HEK293 (cell line): ENCODE measurements around the gene TRIM23.

Source experiments
- CTCF ChIA-PET: fragments of 350-600 bp; formaldehyde crosslinking; extraction: SDS; loops from one replicate; lab custom pipeline; 2021; ENCODE audit warnings: antibody characterized with exemption; lab: Yijun Ruan, JAX
- POLR2A ChIA-PET: fragments of 300-600 bp; formaldehyde crosslinking; extraction: SDS; loops from one replicate; lab custom pipeline; 2020; ENCODE audit warnings: antibody characterized with exemption, inconsistent platforms; lab: Yijun Ruan, JAX
- H3K27ac ChIP-seq: fragments of 200-500 bp; sonication (Bioruptor generic); 2 replicates; pipeline ENCODE4 v1.5.1; 2014; ENCODE audit warnings: low read depth, low read length, control low read depth, inconsistent platforms; ENCODE audit errors: extremely low read depth
- H3K36me3 ChIP-seq, 2 experiments: fragments of 200-500 bp in 1 of 2; sonication (Bioruptor generic) in 1 of 2; 1 replicate in 1 of 2; 2 replicates in 1 of 2; pipeline ENCODE4 v1.5.1; 2014 to 2017; ENCODE audit warnings: inconsistent platforms in 2 of 2, low read length in 2 of 2; ENCODE audit not compliant: control insufficient read depth in 2 of 2, insufficient read depth in 1 of 2
- H3K4me1 ChIP-seq: fragments of 200-500 bp; sonication (Bioruptor generic); 2 replicates; pipeline ENCODE4 v1.5.1; 2014; ENCODE audit warnings: mild to moderate bottlenecking, low read length, inconsistent platforms; ENCODE audit not compliant: control insufficient read depth, insufficient read depth
- H3K4me3 ChIP-seq: 2 replicates; pipeline ENCODE4 v1.5.1; 2011; ENCODE audit warnings: low read depth, mild to moderate bottlenecking, control low read depth, low read length, moderate library complexity
- H3K9me3 ChIP-seq: fragments of 200-500 bp; sonication (Bioruptor generic); 2 replicates; pipeline ENCODE4 v1.5.1; 2014; ENCODE audit warnings: low read depth, low read length, inconsistent platforms; ENCODE audit not compliant: control insufficient read depth, insufficient read depth
- BCL11B ChIP-seq: fragments of 450-650 bp; formaldehyde crosslinking; IDR thresholded peaks from 2 replicates; pipeline ENCODE4 v1.5.1; 2016; ENCODE audit warnings: low read depth, missing biosample characterization, missing genetic modification characterization
- EGR2 ChIP-seq: fragments of 450-650 bp; formaldehyde crosslinking; IDR thresholded peaks from 2 replicates; pipeline ENCODE4 v1.5.1; 2016; ENCODE audit warnings: low read depth, missing biosample characterization, missing genetic modification characterization
- GLI2 ChIP-seq: fragments of 450-650 bp; formaldehyde crosslinking; IDR thresholded peaks from 2 replicates; pipeline ENCODE4; 2017; ENCODE audit warnings: missing biosample characterization, missing genetic modification characterization, low read depth, borderline replicate concordance
- GLI4 ChIP-seq: fragments of 450-650 bp; formaldehyde crosslinking; IDR thresholded peaks from 2 replicates; pipeline ENCODE4 v1.5.1; 2016; ENCODE audit warnings: missing biosample characterization, missing genetic modification characterization
- INSM2 ChIP-seq: fragments of 450-650 bp; formaldehyde crosslinking; IDR thresholded peaks from 2 replicates; pipeline ENCODE4 v1.5.1; 2016; ENCODE audit warnings: missing biosample characterization, missing genetic modification characterization
- MZF1 ChIP-seq: fragments of 450-650 bp; formaldehyde crosslinking; IDR thresholded peaks from 2 replicates; pipeline ENCODE4 v1.5.1; 2017; ENCODE audit warnings: missing biosample characterization, missing genetic modification characterization, borderline replicate concordance
- SCRT2 ChIP-seq: fragments of 450-650 bp; formaldehyde crosslinking; IDR thresholded peaks from 2 replicates; pipeline ENCODE4 v1.5.1; 2016; ENCODE audit warnings: missing biosample characterization, missing genetic modification characterization
- TRIM28 ChIP-seq: IDR thresholded peaks from 2 replicates; pipeline ENCODE4 v1.6.1; 2011; ENCODE audit warnings: low read length, control low read depth, borderline replicate concordance
- ZBTB11 ChIP-seq: fragments of 450-650 bp; formaldehyde crosslinking; conservative IDR thresholded peaks from 2 replicates; pipeline ENCODE4 v1.5.1; 2016; ENCODE audit warnings: low read depth, missing biosample characterization, missing genetic modification characterization
- ZBTB17 ChIP-seq: fragments of 450-650 bp; formaldehyde crosslinking; IDR thresholded peaks from 2 replicates; pipeline ENCODE4 v1.5.1; 2016; ENCODE audit warnings: missing biosample characterization, missing genetic modification characterization
- ZBTB21 ChIP-seq: fragments of 450-650 bp; formaldehyde crosslinking; IDR thresholded peaks from 2 replicates; pipeline ENCODE4 v1.5.1; 2017; ENCODE audit warnings: missing biosample characterization, missing genetic modification characterization
- ZNF16 ChIP-seq: fragments of 450-650 bp; formaldehyde crosslinking; IDR thresholded peaks from 2 replicates; pipeline ENCODE4 v1.5.1; 2016; ENCODE audit warnings: low read depth, missing biosample characterization, missing genetic modification characterization
- ZNF184 ChIP-seq: fragments of 450-650 bp; IDR thresholded peaks from 2 replicates; pipeline ENCODE4 v1.5.1; 2018; ENCODE audit warnings: missing biosample characterization, mild to moderate bottlenecking, missing genetic modification characterization
- ZNF211 ChIP-seq: fragments of 450-650 bp; formaldehyde crosslinking; IDR thresholded peaks from 2 replicates; pipeline ENCODE4 v1.5.1; 2016; ENCODE audit warnings: low read depth, missing biosample characterization, missing genetic modification characterization
- ZNF239 ChIP-seq: fragments of 450-650 bp; formaldehyde crosslinking; IDR thresholded peaks from 2 replicates; pipeline ENCODE4 v1.5.1; 2016; ENCODE audit warnings: missing biosample characterization, missing genetic modification characterization
- ZNF292 ChIP-seq: fragments of 450-650 bp; formaldehyde crosslinking; IDR thresholded peaks from 2 replicates; pipeline ENCODE4 v1.5.1; 2016; ENCODE audit warnings: low read depth, missing biosample characterization, missing genetic modification characterization, borderline replicate concordance
- ZNF335 ChIP-seq: fragments of 450-650 bp; formaldehyde crosslinking; conservative IDR thresholded peaks from 2 replicates; pipeline ENCODE4 v1.5.1; 2016; ENCODE audit warnings: missing biosample characterization, missing genetic modification characterization
- ZNF362 ChIP-seq: fragments of 450-650 bp; formaldehyde crosslinking; IDR thresholded peaks from 2 replicates; pipeline ENCODE4 v1.5.1; 2016; ENCODE audit warnings: missing biosample characterization, missing genetic modification characterization
- ZNF394 ChIP-seq: fragments of 450-650 bp; formaldehyde crosslinking; IDR thresholded peaks from 2 replicates; pipeline ENCODE4 v1.5.1; 2016; ENCODE audit warnings: missing biosample characterization, missing genetic modification characterization, mild to moderate bottlenecking, moderate library complexity, borderline replicate concordance
- ZNF501 ChIP-seq: fragments of 450-650 bp; formaldehyde crosslinking; IDR thresholded peaks from 2 replicates; pipeline ENCODE4 v1.5.1; 2016; ENCODE audit warnings: missing biosample characterization, missing genetic modification characterization
- ZNF692 ChIP-seq: fragments of 450-650 bp; formaldehyde crosslinking; IDR thresholded peaks from 2 replicates; pipeline ENCODE4 v1.5.1; 2016; ENCODE audit warnings: missing biosample characterization, missing genetic modification characterization
- ZNF791 ChIP-seq: fragments of 450-650 bp; formaldehyde crosslinking; IDR thresholded peaks from 2 replicates; pipeline ENCODE4 v1.5.1; 2016; ENCODE audit warnings: missing biosample characterization, missing genetic modification characterization
- ZNF830 ChIP-seq: fragments of 450-650 bp; IDR thresholded peaks from 2 replicates; pipeline ENCODE4 v1.5.0; 2018; ENCODE audit warnings: missing biosample characterization, missing genetic modification characterization, low read depth, mild to moderate bottlenecking, moderate library complexity
- TF ChIP-seq, protein P1 (sequence below): fragments of 450-650 bp; IDR thresholded peaks from 2 replicates; pipeline ENCODE4 v1.5.1; 2018; ENCODE audit warnings: missing biosample characterization, missing genetic modification characterization
- TF ChIP-seq, protein P2 (sequence below): fragments of 450-650 bp; formaldehyde crosslinking; IDR thresholded peaks from 2 replicates; pipeline ENCODE4; 2016; ENCODE audit warnings: missing biosample characterization, missing genetic modification characterization
- TF ChIP-seq, protein P3 (sequence below): fragments of 450-650 bp; formaldehyde crosslinking; IDR thresholded peaks from 2 replicates; pipeline ENCODE4 v1.5.1; 2016; ENCODE audit warnings: missing biosample characterization, missing genetic modification characterization

Gene TRIM23

GRCh38 chr5:65556181-65556580 is 68.0 kb downstream of the TRIM23 start (continued):
- TF ChIP-seq ZNF362, result no peak
- TF ChIP-seq, protein P1, sequence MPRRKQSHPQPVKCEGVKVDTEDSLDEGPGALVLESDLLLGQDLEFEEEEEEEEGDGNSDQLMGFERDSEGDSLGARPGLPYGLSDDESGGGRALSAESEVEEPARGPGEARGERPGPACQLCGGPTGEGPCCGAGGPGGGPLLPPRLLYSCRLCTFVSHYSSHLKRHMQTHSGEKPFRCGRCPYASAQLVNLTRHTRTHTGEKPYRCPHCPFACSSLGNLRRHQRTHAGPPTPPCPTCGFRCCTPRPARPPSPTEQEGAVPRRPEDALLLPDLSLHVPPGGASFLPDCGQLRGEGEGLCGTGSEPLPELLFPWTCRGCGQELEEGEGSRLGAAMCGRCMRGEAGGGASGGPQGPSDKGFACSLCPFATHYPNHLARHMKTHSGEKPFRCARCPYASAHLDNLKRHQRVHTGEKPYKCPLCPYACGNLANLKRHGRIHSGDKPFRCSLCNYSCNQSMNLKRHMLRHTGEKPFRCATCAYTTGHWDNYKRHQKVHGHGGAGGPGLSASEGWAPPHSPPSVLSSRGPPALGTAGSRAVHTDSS (tag by site-specific recombination), result no peak
- no peak for TF ChIP-seq INSM2 (tag by site-specific recombination)
- TF ChIP-seq SCRT2 (tag by site-specific recombination), result no peak
- TF ChIP-seq TRIM28, result no peak
- TF ChIP-seq, protein P2, sequence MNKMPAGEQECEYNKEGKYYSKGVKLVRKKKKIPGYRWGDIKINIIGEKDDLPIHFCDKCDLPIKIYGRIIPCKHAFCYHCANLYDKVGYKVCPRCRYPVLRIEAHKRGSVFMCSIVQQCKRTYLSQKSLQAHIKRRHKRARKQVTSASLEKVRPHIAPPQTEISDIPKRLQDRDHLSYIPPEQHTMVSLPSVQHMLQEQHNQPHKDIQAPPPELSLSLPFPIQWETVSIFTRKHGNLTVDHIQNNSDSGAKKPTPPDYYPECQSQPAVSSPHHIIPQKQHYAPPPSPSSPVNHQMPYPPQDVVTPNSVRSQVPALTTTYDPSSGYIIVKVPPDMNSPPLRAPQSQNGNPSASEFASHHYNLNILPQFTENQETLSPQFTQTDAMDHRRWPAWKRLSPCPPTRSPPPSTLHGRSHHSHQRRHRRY, result no peak
- TF ChIP-seq, all 188 proteins: peak for 0

- Histone ChIP-seq H3K36me3 (peaks cover 50 to 57% of the 10 kb centered on the region in 2 experiments), H3K9me3 (no peaks in the 10 kb centered on the region), H3K4me1 (no peaks in the 10 kb centered on the region), H3K4me3 (no peak overlapping the region), H3K27ac (no peak overlapping the region)
- ChIA-PET POLR2A (no interaction called here), CTCF (no interaction called here)
- TF ChIP-seq ZBTB17 (tag by site-specific recombination), result peak; percentile 79
- no peak for TF ChIP-seq ZNF830 (tag by site-specific recombination)
- TF ChIP-seq GLI2, result no peak
- no peak for TF ChIP-seq ZBTB11 (tag by site-specific recombination)
- TF ChIP-seq BCL11B (tag by site-specific recombination), result no peak
- TF ChIP-seq EGR2, result no peak
- peak; percentile 90 for TF ChIP-seq ZBTB21
- TF ChIP-seq ZNF692, result peak; percentile 66
- TF ChIP-seq ZNF791, result no peak
- TF ChIP-seq, protein P3, sequence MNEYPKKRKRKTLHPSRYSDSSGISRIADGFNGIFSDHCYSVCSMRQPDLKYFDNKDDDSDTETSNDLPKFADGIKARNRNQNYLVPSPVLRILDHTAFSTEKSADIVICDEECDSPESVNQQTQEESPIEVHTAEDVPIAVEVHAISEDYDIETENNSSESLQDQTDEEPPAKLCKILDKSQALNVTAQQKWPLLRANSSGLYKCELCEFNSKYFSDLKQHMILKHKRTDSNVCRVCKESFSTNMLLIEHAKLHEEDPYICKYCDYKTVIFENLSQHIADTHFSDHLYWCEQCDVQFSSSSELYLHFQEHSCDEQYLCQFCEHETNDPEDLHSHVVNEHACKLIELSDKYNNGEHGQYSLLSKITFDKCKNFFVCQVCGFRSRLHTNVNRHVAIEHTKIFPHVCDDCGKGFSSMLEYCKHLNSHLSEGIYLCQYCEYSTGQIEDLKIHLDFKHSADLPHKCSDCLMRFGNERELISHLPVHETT (tag by site-specific recombination), result peak; percentile 92
- TF ChIP-seq ZNF184 (tag by site-specific recombination), result no peak
- no peak for TF ChIP-seq ZNF501
- TF ChIP-seq ZNF211, result no peak
- TF ChIP-seq ZNF335 (tag by site-specific recombination), result peak; percentile 64
- TF ChIP-seq MZF1, result no peak
- peak; percentile 36; the same call in 1 of the 2 replicates for TF ChIP-seq GLI4 (tag by site-specific recombination)
- TF ChIP-seq ZNF394 (tag by site-specific recombination), result peak; percentile 52; the same call in 1 of the 2 replicates
- TF ChIP-seq ZNF292 (tag by site-specific recombination), result no peak
- no peak for TF ChIP-seq ZNF239 (tag by site-specific recombination)
- no peak for TF ChIP-seq ZNF16 (tag by site-specific recombination)
Measured at GRCh38 chr5:65555287-65555686, 68.8 kb downstream of the TRIM23 start.
